ENCODE results near the gene OTOG.

DNA sequence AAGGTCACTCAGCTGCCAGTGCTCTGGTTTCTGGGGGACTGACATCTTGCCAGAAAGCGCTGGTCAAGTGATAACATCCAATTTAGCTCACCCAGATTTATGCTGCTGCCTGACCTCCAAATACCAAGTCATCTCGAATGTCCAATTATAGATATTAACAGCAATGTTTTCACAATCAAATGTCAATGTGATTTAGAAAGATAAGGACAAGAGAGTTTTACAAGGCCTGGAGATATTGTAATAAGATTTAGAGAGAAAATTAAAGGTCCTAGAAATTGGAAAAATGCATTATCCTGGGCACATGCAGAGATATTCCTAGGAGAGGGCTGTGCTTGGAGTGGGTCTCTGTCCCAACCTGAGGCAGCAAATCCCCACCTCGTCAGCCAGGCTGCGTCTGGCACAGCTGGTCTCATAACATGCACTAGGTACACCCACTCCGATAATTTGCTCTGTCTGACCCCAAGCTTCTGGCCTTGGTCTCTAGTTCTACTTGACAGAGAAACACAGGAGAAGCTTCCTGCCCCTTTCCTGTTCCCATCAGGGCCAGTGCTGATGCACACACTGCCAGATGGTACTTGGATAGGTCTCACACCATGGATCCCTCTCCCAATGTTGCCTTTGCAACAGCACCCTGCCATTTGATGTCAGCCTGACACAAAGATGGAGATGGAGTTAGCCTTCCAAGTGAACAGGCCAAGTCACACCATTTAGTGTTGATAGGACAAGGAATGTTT is 31.4 kb upstream of the OTOG start:
- TF ChIP-seq, protein P1, sequence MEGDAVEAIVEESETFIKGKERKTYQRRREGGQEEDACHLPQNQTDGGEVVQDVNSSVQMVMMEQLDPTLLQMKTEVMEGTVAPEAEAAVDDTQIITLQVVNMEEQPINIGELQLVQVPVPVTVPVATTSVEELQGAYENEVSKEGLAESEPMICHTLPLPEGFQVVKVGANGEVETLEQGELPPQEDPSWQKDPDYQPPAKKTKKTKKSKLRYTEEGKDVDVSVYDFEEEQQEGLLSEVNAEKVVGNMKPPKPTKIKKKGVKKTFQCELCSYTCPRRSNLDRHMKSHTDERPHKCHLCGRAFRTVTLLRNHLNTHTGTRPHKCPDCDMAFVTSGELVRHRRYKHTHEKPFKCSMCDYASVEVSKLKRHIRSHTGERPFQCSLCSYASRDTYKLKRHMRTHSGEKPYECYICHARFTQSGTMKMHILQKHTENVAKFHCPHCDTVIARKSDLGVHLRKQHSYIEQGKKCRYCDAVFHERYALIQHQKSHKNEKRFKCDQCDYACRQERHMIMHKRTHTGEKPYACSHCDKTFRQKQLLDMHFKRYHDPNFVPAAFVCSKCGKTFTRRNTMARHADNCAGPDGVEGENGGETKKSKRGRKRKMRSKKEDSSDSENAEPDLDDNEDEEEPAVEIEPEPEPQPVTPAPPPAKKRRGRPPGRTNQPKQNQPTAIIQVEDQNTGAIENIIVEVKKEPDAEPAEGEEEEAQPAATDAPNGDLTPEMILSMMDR (IDR thresholded peaks at IDR 0.05; ENCODE audit: low read depth, low read length, poor library complexity, severe bottlenecking) = no peak
- no peak for TF ChIP-seq EZH2phosphoT487 (IDR thresholded peaks at IDR 0.05; ENCODE audit: borderline replicate concordance, low read length)

Data from DOHH2 (cell line).